ENCODE measurements around the gene FEZF2. TPM values are rescaled to one million over a fixed set of nuclear protein-coding genes. Genes with fewer than 3 reads are reported as not detected.

The FEZF2 gene
- total RNA-seq, 1 experiment from 2014 or later: not detected

- Histone ChIP-seq H3K4me3 (ENCODE audit: low read length) (no peak overlapping the region), H4K20me1 (ENCODE audit: low read length) (no peaks in the 10 kb centered on the region), H3K36me3 (ENCODE audit: low read depth, low read length) (no peaks in the 10 kb centered on the region), H2AFZ (ENCODE audit: low read length) (no peak overlapping the region), H3K79me2 (ENCODE audit: low read length) (no peaks in the 10 kb centered on the region), H3K9me2 (replicated peaks; ENCODE audit: low read length) (no peaks in the 10 kb centered on the region), H3K4me2 (ENCODE audit: low read length) (no peak overlapping the region), H3K27me3 (ENCODE audit: low read length) (peaks cover 4% of the 10 kb centered on the region), H3K27ac (ENCODE audit: low read length) (no peak overlapping the region), H3F3A (ENCODE audit: low read length, unreplicated experiment) (no peaks in the 10 kb centered on the region), H3K4me1 (ENCODE audit: insufficient read depth, low read length) (no peaks in the 10 kb centered on the region), H3K9ac (ENCODE audit: low read length) (no peak overlapping the region), H3K9me3 (ENCODE audit: low read length) (no peaks in the 10 kb centered on the region)
- TF ChIP-seq EZH2phosphoT487 (IDR thresholded peaks at IDR 0.05; ENCODE audit: borderline replicate concordance, low read length): no peak
- no peak for TF ChIP-seq CTCF (conservative IDR thresholded peaks at IDR 0.05; ENCODE audit: low read depth, low read length)
- TF ChIP-seq EZH2 (IDR thresholded peaks at IDR 0.05; ENCODE audit: low read length, unreplicated experiment): no peak
- no TSS peak for BruUV-seq (replicated peaks)
- intact Hi-C loops (cut with micrococcal nuclease): no loop called here
- DNase-seq: no peak
- ChIA-PET POLR2A (ENCODE audit: unreplicated experiment) (no interaction called here), CTCF (no interaction called here)
- no peak for ATAC-seq
Observed at GRCh38 chr3:62368705-62369475, 4.5 kb downstream of the FEZF2 start.

- H2AFZ ChIP-seq (ENCODE audit: low read length): no peak overlapping the region
- H3K9ac ChIP-seq (ENCODE audit: low read length): no peak overlapping the region
- H3K4me1 ChIP-seq (ENCODE audit: insufficient read depth, low read length): no peaks in the 10 kb centered on the region
- no peaks in the 10 kb centered on the region for H4K20me1 ChIP-seq (ENCODE audit: low read length)
- no peak overlapping the region for H3K27ac ChIP-seq (ENCODE audit: low read length)
- POLR2A ChIA-PET (ENCODE audit: unreplicated experiment): no interaction called here
- no peaks in the 10 kb centered on the region for H3K9me2 ChIP-seq (replicated peaks; ENCODE audit: low read length)
- no peaks in the 10 kb centered on the region for H3K79me2 ChIP-seq (ENCODE audit: low read length)
- H3F3A ChIP-seq (ENCODE audit: low read length, unreplicated experiment): no peaks in the 10 kb centered on the region
- TF ChIP-seq CTCF (conservative IDR thresholded peaks at IDR 0.05; ENCODE audit: low read depth, low read length) (no peak), EZH2phosphoT487 (IDR thresholded peaks at IDR 0.05; ENCODE audit: borderline replicate concordance, low read length) (no peak), EZH2 (IDR thresholded peaks at IDR 0.05; ENCODE audit: low read length, unreplicated experiment) (no peak)
- H3K9me3 ChIP-seq (ENCODE audit: low read length): no peaks in the 10 kb centered on the region
- CTCF ChIA-PET: no interaction called here
- no peak for DNase-seq
- no peaks in the 10 kb centered on the region; the same call in 1 of the 2 replicates for H3K27me3 ChIP-seq (ENCODE audit: low read length)
- H3K4me2 ChIP-seq (ENCODE audit: low read length): no peak overlapping the region
- H3K4me3 ChIP-seq (ENCODE audit: low read length): no peak overlapping the region
- intact Hi-C loops (cut with micrococcal nuclease): no loop called here
- no peaks in the 10 kb centered on the region for H3K36me3 ChIP-seq (ENCODE audit: low read depth, low read length)
- no peak for ATAC-seq
- no TSS peak for BruUV-seq (replicated peaks)
Observed at GRCh38 chr3:62368290-62368704, 5.1 kb downstream of the FEZF2 start.

- intact Hi-C loops (cut with micrococcal nuclease): no loop called here
- H3K9me3 ChIP-seq (ENCODE audit: low read length): no peaks in the 10 kb centered on the region
- ChIA-PET POLR2A (ENCODE audit: unreplicated experiment) (no interaction called here), CTCF (no interaction called here)
- no peak overlapping the region for H3K4me2 ChIP-seq (ENCODE audit: low read length)
- no peaks in the 10 kb centered on the region; the same call in 1 of the 2 replicates for H3K27me3 ChIP-seq (ENCODE audit: low read length)
- no TSS peak for BruUV-seq (replicated peaks)
- DNase-seq (no peak), ATAC-seq (no peak)
- H4K20me1 ChIP-seq (ENCODE audit: low read length): no peaks in the 10 kb centered on the region
- no peak overlapping the region for H3K27ac ChIP-seq (ENCODE audit: low read length)
- no peak overlapping the region for H2AFZ ChIP-seq (ENCODE audit: low read length)
- no peaks in the 10 kb centered on the region for H3F3A ChIP-seq (ENCODE audit: low read length, unreplicated experiment)
- no peaks in the 10 kb centered on the region for H3K79me2 ChIP-seq (ENCODE audit: low read length)
- H3K9me2 ChIP-seq (replicated peaks; ENCODE audit: low read length): no peaks in the 10 kb centered on the region
- no peak overlapping the region for H3K4me3 ChIP-seq (ENCODE audit: low read length)
- TF ChIP-seq CTCF (conservative IDR thresholded peaks at IDR 0.05; ENCODE audit: low read depth, low read length) (no peak), EZH2phosphoT487 (IDR thresholded peaks at IDR 0.05; ENCODE audit: borderline replicate concordance, low read length) (no peak), EZH2 (IDR thresholded peaks at IDR 0.05; ENCODE audit: low read length, unreplicated experiment) (no peak)
- H3K4me1 ChIP-seq (ENCODE audit: insufficient read depth, low read length): no peaks in the 10 kb centered on the region
- no peaks in the 10 kb centered on the region for H3K36me3 ChIP-seq (ENCODE audit: low read depth, low read length)
- H3K9ac ChIP-seq (ENCODE audit: low read length): no peak overlapping the region
Observed at GRCh38 chr3:62367763-62368195, 5.6 kb downstream of the FEZF2 start.
